ENCODE data around the gene RPTOR.
A peak's percentile ranks its signal among the peaks of the same experiment; 100 is the strongest.

The RPTOR gene

GRCh38 chr17:80544655-80545498, at the start of gene RPTOR:
Gene RPTOR (plus strand): TSS chr17:80544838. CDS start chr17:80545630, 792 bp downstream.
- no peaks in the 10 kb centered on the region for H3K9me3 ChIP-seq (ENCODE audit: low read depth, low read length)
- 0 out of 2 replicates have a peak within 1 kb of the TSS, but pooled peaks have one; percentile 12 for H3K27ac ChIP-seq
- no peaks in the 10 kb centered on the region for H3K36me3 ChIP-seq (ENCODE audit: insufficient read depth, low read length)
- TF ChIP-seq EZH2 (IDR thresholded peaks at IDR 0.05) (no peak), POLR2AphosphoS5 (IDR thresholded peaks at IDR 0.05; ENCODE audit: borderline replicate concordance, low read depth, low read length) (peak; percentile 91), FOXP2 (optimal IDR thresholded peaks at IDR 0.05; ENCODE audit: control extremely low read depth, extremely low read length, insufficient read depth) (peak; percentile 38)
- H3K9ac ChIP-seq (ENCODE audit: insufficient read length), result peak within 1 kb of the TSS; percentile 92
- peak within 1 kb of the TSS; percentile 87 for H3K4me3 ChIP-seq
- peak; percentile 59 for DNase-seq (ENCODE audit: low read depth, low spot score)

GRCh38 chr17:80497726-80498241, 46.9 kb upstream of the RPTOR start:
- Histone ChIP-seq H3K9me3 (ENCODE audit: low read depth, low read length) (no peaks in the 10 kb centered on the region), H3K4me3 (no peak overlapping the region), H3K27ac (no peak overlapping the region), H3K9ac (ENCODE audit: insufficient read length) (no peak overlapping the region), H3K36me3 (ENCODE audit: insufficient read depth, low read length) (no peaks in the 10 kb centered on the region)
- TF ChIP-seq FOXP2 (optimal IDR thresholded peaks at IDR 0.05; ENCODE audit: control extremely low read depth, extremely low read length, insufficient read depth) (no peak), EZH2 (IDR thresholded peaks at IDR 0.05) (no peak), POLR2AphosphoS5 (IDR thresholded peaks at IDR 0.05; ENCODE audit: borderline replicate concordance, low read depth, low read length) (no peak)
- DNase-seq (ENCODE audit: low read depth, low spot score), result no peak

GRCh38 chr17:80498242-80498919, 46.3 kb upstream of the RPTOR start:
- Histone ChIP-seq H3K36me3 (ENCODE audit: insufficient read depth, low read length) (no peaks in the 10 kb centered on the region), H3K9me3 (ENCODE audit: low read depth, low read length) (no peaks in the 10 kb centered on the region), H3K9ac (ENCODE audit: insufficient read length) (no peak overlapping the region), H3K27ac (no peak overlapping the region), H3K4me3 (no peak overlapping the region)
- TF ChIP-seq FOXP2 (optimal IDR thresholded peaks at IDR 0.05; ENCODE audit: control extremely low read depth, extremely low read length, insufficient read depth) (no peak), EZH2 (IDR thresholded peaks at IDR 0.05) (no peak), POLR2AphosphoS5 (IDR thresholded peaks at IDR 0.05; ENCODE audit: borderline replicate concordance, low read depth, low read length) (no peak)
- no peak for DNase-seq (ENCODE audit: low read depth, low spot score)

- Histone ChIP-seq H3K9ac (ENCODE audit: insufficient read length) (no peak overlapping the region), H3K27ac (no peak overlapping the region), H3K4me3 (no peak overlapping the region)
These were observed 45.7 kb upstream of the RPTOR start for GRCh38 chr17:80498920-80499410.

GRCh38 chr17:80499560-80499959, 45.1 kb upstream of the RPTOR start:
- Histone ChIP-seq H3K27ac (no peak overlapping the region), H3K9ac (ENCODE audit: insufficient read length) (no peak overlapping the region), H3K9me3 (ENCODE audit: low read depth, low read length) (no peaks in the 10 kb centered on the region), H3K4me3 (no peak overlapping the region), H3K36me3 (ENCODE audit: insufficient read depth, low read length) (no peaks in the 10 kb centered on the region)
- DNase-seq (ENCODE audit: low read depth, low spot score), result no peak
- TF ChIP-seq FOXP2 (optimal IDR thresholded peaks at IDR 0.05; ENCODE audit: control extremely low read depth, extremely low read length, insufficient read depth) (no peak), POLR2AphosphoS5 (IDR thresholded peaks at IDR 0.05; ENCODE audit: borderline replicate concordance, low read depth, low read length) (no peak), EZH2 (IDR thresholded peaks at IDR 0.05) (no peak)

More at GRCh38 chr17:80498920-80499410, 45.7 kb upstream of the RPTOR start:
- no peak for DNase-seq (ENCODE audit: low read depth, low spot score)
- Histone ChIP-seq H3K36me3 (ENCODE audit: insufficient read depth, low read length) (no peaks in the 10 kb centered on the region), H3K9me3 (ENCODE audit: low read depth, low read length) (no peaks in the 10 kb centered on the region)
- TF ChIP-seq FOXP2 (optimal IDR thresholded peaks at IDR 0.05; ENCODE audit: control extremely low read depth, extremely low read length, insufficient read depth), result no peak
- no peak for TF ChIP-seq POLR2AphosphoS5 (IDR thresholded peaks at IDR 0.05; ENCODE audit: borderline replicate concordance, low read depth, low read length)
- TF ChIP-seq EZH2 (IDR thresholded peaks at IDR 0.05), result no peak

- H3K4me3 ChIP-seq, result no peak overlapping the region
- H3K27ac ChIP-seq, result no peak overlapping the region
- no peak for DNase-seq (ENCODE audit: low read depth, low spot score)
- H3K36me3 ChIP-seq (ENCODE audit: insufficient read depth, low read length), result no peaks in the 10 kb centered on the region
- TF ChIP-seq POLR2AphosphoS5 (IDR thresholded peaks at IDR 0.05; ENCODE audit: borderline replicate concordance, low read depth, low read length) (no peak), EZH2 (IDR thresholded peaks at IDR 0.05) (no peak), FOXP2 (optimal IDR thresholded peaks at IDR 0.05; ENCODE audit: control extremely low read depth, extremely low read length, insufficient read depth) (no peak)
- no peaks in the 10 kb centered on the region for H3K9me3 ChIP-seq (ENCODE audit: low read depth, low read length)
- no peak overlapping the region for H3K9ac ChIP-seq (ENCODE audit: insufficient read length)
These were observed 44.5 kb upstream of the RPTOR start for GRCh38 chr17:80499961-80500665.

GRCh38 chr17:80501741-80502577, 42.7 kb upstream of the RPTOR start:
- no peak overlapping the region for H3K9ac ChIP-seq (ENCODE audit: insufficient read length)

More at GRCh38 chr17:80501741-80502577, 42.7 kb upstream of the RPTOR start:
- no peak overlapping the region for H3K27ac ChIP-seq
- no peak overlapping the region for H3K4me3 ChIP-seq
- no peaks in the 10 kb centered on the region for H3K36me3 ChIP-seq (ENCODE audit: insufficient read depth, low read length)
- TF ChIP-seq POLR2AphosphoS5 (IDR thresholded peaks at IDR 0.05; ENCODE audit: borderline replicate concordance, low read depth, low read length), result no peak
- no peak for TF ChIP-seq FOXP2 (optimal IDR thresholded peaks at IDR 0.05; ENCODE audit: control extremely low read depth, extremely low read length, insufficient read depth)
- DNase-seq (ENCODE audit: low read depth, low spot score), result no peak
- no peaks in the 10 kb centered on the region for H3K9me3 ChIP-seq (ENCODE audit: low read depth, low read length)
